Kidney epithelial cell (primary cell): ENCODE data around the gene KIF24. TPM values are rescaled to one million over a fixed set of nuclear protein-coding genes. Genes with fewer than 3 reads are reported as not detected.
"Not testable (repeated sequence)": the region's sequence is repeated elsewhere in the genome, so short reads cannot be mapped to it uniquely, and the experiment has no call there.

Experiments
- DNase-seq: peaks from one replicate; pipeline ENCODE4 v3.0.0-alpha.2; 2010; ENCODE audit warnings: low read depth
- H3K27me3 ChIP-seq: 2 replicates; pipeline ENCODE4 v1.6.0; 2011; ENCODE audit warnings: low read length; ENCODE audit not compliant: control insufficient read depth, insufficient read depth
- H3K36me3 ChIP-seq: 2 replicates; pipeline ENCODE4 v1.5.1; 2011; ENCODE audit warnings: low read length; ENCODE audit not compliant: control insufficient read depth, insufficient read depth
- H3K4me3 ChIP-seq: 2 replicates; pipeline ENCODE4 v1.5.1; 2011; ENCODE audit warnings: low read depth, mild to moderate bottlenecking, control low read depth, low read length
- CTCF ChIP-seq: IDR thresholded peaks from 2 replicates; pipeline ENCODE4 v1.5.1; 2011; ENCODE audit warnings: mild to moderate bottlenecking, moderate library complexity, low read length, control low read depth, inconsistent platforms; ENCODE audit not compliant: insufficient read depth, poor library complexity, severe bottlenecking
- total RNA-seq: library from RNA; depleted of rRNA; stranded (reverse); fragments of >200 nt; gene quantifications from 2 replicates; pipeline ENCODE4 v1.2.3, GENCODE V29; 2015

KIF24 gene
- total RNA-seq, 1 donor from 2014 or later, result 1.2 TPM

DNA sequence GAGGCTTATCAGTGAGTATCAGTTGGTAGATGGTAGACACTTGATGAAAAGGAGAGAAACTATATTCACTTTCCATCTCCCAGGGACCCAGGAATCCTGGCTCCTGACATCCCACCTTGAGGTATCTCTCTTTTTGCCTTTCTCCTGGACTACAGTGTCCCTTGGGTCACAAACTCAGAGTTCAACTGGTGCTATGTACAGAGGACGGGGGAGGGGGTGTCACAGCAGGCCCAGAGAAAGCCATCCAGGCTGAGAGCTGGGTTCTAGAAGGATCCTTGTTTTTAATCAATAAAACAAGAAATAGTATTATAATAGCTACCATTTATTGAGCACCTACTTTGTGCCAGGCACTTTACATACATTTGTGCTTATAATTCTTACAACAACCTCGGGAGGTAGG, 37.3 kb upstream of the KIF24 start:
- Histone ChIP-seq H3K4me3 (no peak overlapping the region), H3K36me3 (no peaks in the 10 kb centered on the region), H3K27me3 (peaks cover 8% of the 10 kb centered on the region)
- DNase-seq, result no peak
- no peak for TF ChIP-seq CTCF

DNA sequence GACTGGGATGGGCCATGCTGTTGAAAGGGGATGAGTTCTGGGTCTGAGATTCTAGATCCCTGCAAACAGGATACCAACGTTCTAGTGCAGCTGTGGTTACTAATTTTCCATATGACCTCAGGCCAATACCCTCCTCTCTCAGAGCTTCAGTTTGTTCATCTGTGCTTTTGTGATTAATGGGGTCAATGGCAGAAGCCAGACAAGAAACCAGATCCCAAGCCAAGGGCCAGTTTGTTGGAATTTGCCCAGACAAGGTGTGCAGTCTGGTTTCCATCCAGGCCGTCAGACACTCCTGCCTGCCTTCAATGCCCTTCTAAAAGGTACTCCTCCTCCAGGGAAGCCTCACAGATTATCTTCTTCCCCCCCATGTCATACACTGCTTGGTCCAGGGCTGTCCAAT, 36.2 kb upstream of the KIF24 start:
- no peak for TF ChIP-seq CTCF
- H3K27me3 ChIP-seq, result no peaks in the 10 kb centered on the region
- no peak for DNase-seq
- no peak overlapping the region for H3K4me3 ChIP-seq
- H3K36me3 ChIP-seq, result no peaks in the 10 kb centered on the region

- TF ChIP-seq CTCF, result no peak
- DNase-seq, result no peak
- H3K4me3 ChIP-seq, result no peak overlapping the region
Measured at GRCh38 chr9:34363619-34364351, 34.7 kb upstream of the KIF24 start.

DNA sequence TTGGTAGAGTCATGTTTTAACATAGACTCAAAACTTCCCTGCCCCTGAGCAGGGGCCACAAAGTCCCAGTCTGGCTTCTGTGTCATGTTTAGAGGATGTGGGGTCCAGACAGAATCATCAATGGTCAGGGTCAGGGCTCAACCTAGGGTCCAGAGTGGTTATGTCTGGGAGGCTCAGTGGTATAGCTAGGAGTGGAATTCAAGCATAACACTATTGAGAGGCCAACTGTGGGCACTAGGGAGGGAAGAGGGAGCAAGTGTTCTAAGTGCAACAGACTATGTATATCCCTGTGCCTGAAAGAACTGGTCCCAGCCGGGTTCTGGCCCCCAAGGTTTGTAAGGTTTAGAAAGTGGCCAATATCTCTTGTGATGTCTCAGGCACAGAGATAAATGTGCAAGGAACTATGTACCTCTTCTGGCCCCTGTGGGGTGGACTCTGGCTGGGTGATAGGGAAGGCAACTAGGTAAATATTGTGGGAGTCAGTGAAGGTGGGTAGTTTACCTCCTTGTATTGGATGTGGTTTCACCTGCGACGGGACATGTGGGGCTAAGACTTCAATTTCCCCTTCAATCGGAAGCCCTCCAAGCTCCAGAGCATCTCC, 33.6 kb upstream of the KIF24 start:
- Histone ChIP-seq H3K36me3 (no peaks in the 10 kb centered on the region), H3K4me3 (no peak overlapping the region), H3K27me3 (no peaks in the 10 kb centered on the region)
- no peak for TF ChIP-seq CTCF
- DNase-seq, result no peak

More at GRCh38 chr9:34363619-34364351, 34.7 kb upstream of the KIF24 start:
- Histone ChIP-seq H3K36me3 (no peaks in the 10 kb centered on the region), H3K27me3 (no peaks in the 10 kb centered on the region)

GRCh38 chr9:34352957-34353356, 23.9 kb upstream of the KIF24 start:
- DNase-seq, H3K36me3 ChIP-seq, H3K4me3 ChIP-seq, H3K27me3 ChIP-seq: not testable (repeated sequence)

DNA sequence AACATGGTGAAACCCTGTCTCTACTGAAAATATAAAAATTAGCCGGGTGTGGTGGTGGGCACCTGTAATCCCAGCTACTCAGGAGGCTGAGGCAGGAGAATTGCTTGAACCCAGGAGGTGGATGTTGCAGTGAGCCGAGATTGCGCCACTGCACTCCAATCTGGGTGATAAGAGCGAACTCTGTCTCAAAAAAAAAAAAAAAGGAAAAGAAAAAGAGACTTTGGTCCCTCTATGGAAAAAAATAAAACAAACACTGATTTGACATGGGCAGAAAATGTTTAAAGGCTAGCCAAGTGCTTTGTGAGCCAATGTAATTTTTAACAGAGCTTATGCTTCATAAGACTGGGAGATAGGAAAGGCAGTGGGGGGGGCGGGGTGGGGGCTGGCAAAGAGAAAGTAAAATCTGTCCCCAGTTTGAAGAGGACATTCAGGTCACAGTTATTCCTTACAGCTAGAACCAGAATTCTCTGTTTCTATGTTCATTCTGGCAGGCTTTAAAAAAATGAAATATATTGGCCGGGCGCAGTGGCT, 23.1 kb upstream of the KIF24 start:
- not testable (repeated sequence) for H3K4me3 ChIP-seq, DNase-seq, H3K36me3 ChIP-seq, H3K27me3 ChIP-seq
